ENCODE results near the gene PEX6. TPM values are rescaled to one million over a fixed set of nuclear protein-coding genes. Genes with fewer than 3 reads are reported as not detected.

Gene PEX6
- polyA plus RNA-seq, 1 donor (not counting 4 experiments of a cell fraction or from before 2014, with no cell fraction given), result 5.6 TPM

GRCh38 chr6:42966571-42966970 lies 12.4 kb downstream of the PEX6 start:
- no peaks in the 10 kb centered on the region for H4K20me1 ChIP-seq (ENCODE audit: control insufficient read depth, extremely low read depth, insufficient read depth, low read length)
- no peak for TF ChIP-seq EZH2 (IDR thresholded peaks at IDR 0.05; ENCODE audit: low read length)
- TF ChIP-seq, protein P1, sequence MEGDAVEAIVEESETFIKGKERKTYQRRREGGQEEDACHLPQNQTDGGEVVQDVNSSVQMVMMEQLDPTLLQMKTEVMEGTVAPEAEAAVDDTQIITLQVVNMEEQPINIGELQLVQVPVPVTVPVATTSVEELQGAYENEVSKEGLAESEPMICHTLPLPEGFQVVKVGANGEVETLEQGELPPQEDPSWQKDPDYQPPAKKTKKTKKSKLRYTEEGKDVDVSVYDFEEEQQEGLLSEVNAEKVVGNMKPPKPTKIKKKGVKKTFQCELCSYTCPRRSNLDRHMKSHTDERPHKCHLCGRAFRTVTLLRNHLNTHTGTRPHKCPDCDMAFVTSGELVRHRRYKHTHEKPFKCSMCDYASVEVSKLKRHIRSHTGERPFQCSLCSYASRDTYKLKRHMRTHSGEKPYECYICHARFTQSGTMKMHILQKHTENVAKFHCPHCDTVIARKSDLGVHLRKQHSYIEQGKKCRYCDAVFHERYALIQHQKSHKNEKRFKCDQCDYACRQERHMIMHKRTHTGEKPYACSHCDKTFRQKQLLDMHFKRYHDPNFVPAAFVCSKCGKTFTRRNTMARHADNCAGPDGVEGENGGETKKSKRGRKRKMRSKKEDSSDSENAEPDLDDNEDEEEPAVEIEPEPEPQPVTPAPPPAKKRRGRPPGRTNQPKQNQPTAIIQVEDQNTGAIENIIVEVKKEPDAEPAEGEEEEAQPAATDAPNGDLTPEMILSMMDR (optimal IDR thresholded peaks at IDR 0.05 in 1 of 3, IDR thresholded peaks at IDR 0.05 in 1 of 3, conservative IDR thresholded peaks at IDR 0.05 in 1 of 3; ENCODE audit: extremely low read depth in 1 of 3, insufficient read depth in 2 of 3, low read length in 3 of 3), result no peak
- H3K4me1 ChIP-seq (ENCODE audit: control insufficient read depth, extremely low read depth, insufficient read depth, low read length), result peaks cover 6% of the 10 kb centered on the region
- no peaks in the 10 kb centered on the region for H3K9me3 ChIP-seq (ENCODE audit: control insufficient read depth, low read depth, low read length)
- H3K27ac ChIP-seq (ENCODE audit: control insufficient read depth, insufficient read depth, low read length), result no peak overlapping the region
- FAIRE-seq, result no peak
- no peak overlapping the region for H2AFZ ChIP-seq (ENCODE audit: control insufficient read depth, low read length)
- no peaks in the 10 kb centered on the region for H3K9me1 ChIP-seq (ENCODE audit: control insufficient read depth, extremely low read depth, insufficient read depth, low read length)
- H3K36me3 ChIP-seq (ENCODE audit: control insufficient read depth in 2 of 2, extremely low read depth in 1 of 2, insufficient read depth in 2 of 2, low read length in 2 of 2), result peaks cover 11 to 26% of the 10 kb centered on the region in 2 experiments
- DNase-seq (ENCODE audit: low read depth, low spot score), result no peak
- no peak overlapping the region for H3K4me2 ChIP-seq (ENCODE audit: control insufficient read depth, extremely low read depth, insufficient read depth, low read depth, low read length)
- H3K9ac ChIP-seq (ENCODE audit: control insufficient read depth, extremely low read depth, insufficient read depth, low read length), result no peak overlapping the region
- no peaks in the 10 kb centered on the region for H3K27me3 ChIP-seq (ENCODE audit: control insufficient read depth, extremely low read depth, insufficient read depth, low read length)
- no peaks in the 10 kb centered on the region for H3K79me2 ChIP-seq (ENCODE audit: control insufficient read depth, insufficient read depth, low read length)
- no peak overlapping the region for H3K4me3 ChIP-seq (ENCODE audit: control insufficient read depth in 2 of 3, extremely low read depth in 1 of 3, insufficient read depth in 2 of 3, low read depth in 1 of 3, low read length in 3 of 3)
- dilution Hi-C loops (cut with MboI; ENCODE audit: extremely low pct_ligation_motif_present, low sequenced_read_pairs), result no loop called here

- FAIRE-seq, result no peak
Measured at GRCh38 chr6:42963855-42964605, 15.0 kb downstream of the PEX6 start.

More at GRCh38 chr6:42963855-42964605, 15.0 kb downstream of the PEX6 start:
- peaks cover 9% of the 10 kb centered on the region for H3K4me1 ChIP-seq (ENCODE audit: control insufficient read depth, extremely low read depth, insufficient read depth, low read length)
- no peaks in the 10 kb centered on the region for H3K79me2 ChIP-seq (ENCODE audit: control insufficient read depth, insufficient read depth, low read length)
- TF ChIP-seq, protein P1 (optimal IDR thresholded peaks at IDR 0.05 in 1 of 3, IDR thresholded peaks at IDR 0.05 in 1 of 3, conservative IDR thresholded peaks at IDR 0.05 in 1 of 3; ENCODE audit: extremely low read depth in 1 of 3, insufficient read depth in 2 of 3, low read length in 3 of 3), result peak; percentile 39 to 65 (median 46)
- TF ChIP-seq EZH2 (IDR thresholded peaks at IDR 0.05; ENCODE audit: low read length), result no peak
- no peak for DNase-seq (ENCODE audit: low read depth, low spot score)
- no peak overlapping the region for H3K4me3 ChIP-seq (ENCODE audit: control insufficient read depth in 2 of 3, extremely low read depth in 1 of 3, insufficient read depth in 2 of 3, low read depth in 1 of 3, low read length in 3 of 3)
- no peaks in the 10 kb centered on the region for H3K27me3 ChIP-seq (ENCODE audit: control insufficient read depth, extremely low read depth, insufficient read depth, low read length)
- no peak overlapping the region for H2AFZ ChIP-seq (ENCODE audit: control insufficient read depth, low read length)
- no peaks in the 10 kb centered on the region for H3K9me1 ChIP-seq (ENCODE audit: control insufficient read depth, extremely low read depth, insufficient read depth, low read length)
- H3K4me2 ChIP-seq (ENCODE audit: control insufficient read depth, extremely low read depth, insufficient read depth, low read depth, low read length), result no peak overlapping the region
- H3K36me3 ChIP-seq (ENCODE audit: control insufficient read depth in 2 of 2, extremely low read depth in 1 of 2, insufficient read depth in 2 of 2, low read length in 2 of 2), result peaks cover 11 to 24% of the 10 kb centered on the region in 2 experiments
- H3K27ac ChIP-seq (ENCODE audit: control insufficient read depth, insufficient read depth, low read length), result no peak overlapping the region
- H4K20me1 ChIP-seq (ENCODE audit: control insufficient read depth, extremely low read depth, insufficient read depth, low read length), result no peaks in the 10 kb centered on the region
- H3K9ac ChIP-seq (ENCODE audit: control insufficient read depth, extremely low read depth, insufficient read depth, low read length), result no peak overlapping the region
- dilution Hi-C loops (cut with MboI; ENCODE audit: extremely low pct_ligation_motif_present, low sequenced_read_pairs), result no loop called here
- H3K9me3 ChIP-seq (ENCODE audit: control insufficient read depth, low read depth, low read length), result no peaks in the 10 kb centered on the region

Data from keratinocyte (primary cell).